Smooth muscle cell (in vitro differentiated cells): ENCODE measurements around the gene WDR35. TPM values are rescaled to one million over a fixed set of nuclear protein-coding genes. Genes with fewer than 3 reads are reported as not detected.

Experiments used
- DNase-seq: peaks from one replicate; lab custom pipeline; 2025; ENCODE audit not compliant: unreplicated experiment; lab: John Stamatoyannopoulos, UW
- H2AFZ ChIP-seq: fragments of 200-600 bp; sonication (generic); 2 replicates; pipeline ENCODE4 v1.6.0; 2016; ENCODE audit warnings: antibody characterized with exemption, low read depth, mild to moderate bottlenecking
- H3F3A ChIP-seq: fragments of 200-600 bp; sonication (generic); 2 replicates; pipeline ENCODE4 v1.6.0; 2017; ENCODE audit warnings: antibody characterized with exemption, low read depth
- H3K27ac ChIP-seq: fragments of 200-600 bp; sonication (generic); 2 replicates; pipeline ENCODE4 v1.5.1; 2016; ENCODE audit warnings: low read depth, mild to moderate bottlenecking
- H3K27me3 ChIP-seq: fragments of 200-600 bp; sonication (generic); 2 replicates; pipeline ENCODE4 v1.6.1; 2016; ENCODE audit warnings: low read depth, mild to moderate bottlenecking
- H3K36me3 ChIP-seq: fragments of 200-600 bp; sonication (generic); 2 replicates; pipeline ENCODE4 v1.5.1; 2016; ENCODE audit warnings: low read depth
- H3K4me1 ChIP-seq: fragments of 200-600 bp; sonication (generic); 2 replicates; pipeline ENCODE4 v1.5.1; 2016; ENCODE audit warnings: low read depth
- H3K4me2 ChIP-seq: fragments of 200-600 bp; sonication (generic); 2 replicates; pipeline ENCODE4 v1.6.0; 2016; ENCODE audit warnings: mild to moderate bottlenecking
- H3K4me3 ChIP-seq: fragments of 200-600 bp; sonication (generic); 2 replicates; pipeline ENCODE4 v1.5.1; 2016; ENCODE audit warnings: mild to moderate bottlenecking
- H3K79me2 ChIP-seq: fragments of 200-600 bp; sonication (generic); 2 replicates; pipeline ENCODE4 v1.6.0; 2016; ENCODE audit warnings: low read depth, mild to moderate bottlenecking
- H3K9ac ChIP-seq: fragments of 200-600 bp; sonication (generic); 2 replicates; pipeline ENCODE4 v1.6.0; 2016; ENCODE audit warnings: low read depth
- H3K9me3 ChIP-seq: fragments of 200-600 bp; sonication (generic); replicated peaks from 2 replicates; pipeline ENCODE4 v1.5.1; 2016; ENCODE audit warnings: low read depth
- H4K20me1 ChIP-seq: fragments of 200-600 bp; sonication (generic); 2 replicates; pipeline ENCODE4 v1.6.0; 2016; ENCODE audit warnings: low read depth
- WGBS: methylation state at CpG from one replicate; pipeline ENCODE4 v1.1.7; 2016; ENCODE audit warnings: low lambda C conversion rate; 5-methylcytosine and 5-hydroxymethylcytosine counted together
- polyA plus RNA-seq: library from polyadenylated mRNA; unstranded; fragments of >200 nt; fragmentation: Nextera tagmentation; extraction: Ambion mirVana; gene quantifications from 2 replicates; pipeline ENCODE4 v1.2.1, GENCODE V29; 2016
- total RNA-seq: library from RNA; depleted of rRNA; stranded (reverse); fragments of >200 nt; gene quantifications from 2 replicates; pipeline ENCODE4 v1.2.3, GENCODE V29; 2014
- TF ChIP-seq, protein P1 (sequence below): fragments of 200-600 bp; sonication (generic); IDR thresholded peaks from 2 replicates; pipeline ENCODE4 v1.5.1; 2017; ENCODE audit warnings: borderline replicate concordance, mild to moderate bottlenecking, antibody characterized with exemption; ENCODE audit not compliant: insufficient read depth, poor library complexity, severe bottlenecking

Gene WDR35
- total and polyA plus RNA-seq, 2 experiments from 2014 or later = 0.70 to 4.7 TPM

- TF ChIP-seq, protein P1, sequence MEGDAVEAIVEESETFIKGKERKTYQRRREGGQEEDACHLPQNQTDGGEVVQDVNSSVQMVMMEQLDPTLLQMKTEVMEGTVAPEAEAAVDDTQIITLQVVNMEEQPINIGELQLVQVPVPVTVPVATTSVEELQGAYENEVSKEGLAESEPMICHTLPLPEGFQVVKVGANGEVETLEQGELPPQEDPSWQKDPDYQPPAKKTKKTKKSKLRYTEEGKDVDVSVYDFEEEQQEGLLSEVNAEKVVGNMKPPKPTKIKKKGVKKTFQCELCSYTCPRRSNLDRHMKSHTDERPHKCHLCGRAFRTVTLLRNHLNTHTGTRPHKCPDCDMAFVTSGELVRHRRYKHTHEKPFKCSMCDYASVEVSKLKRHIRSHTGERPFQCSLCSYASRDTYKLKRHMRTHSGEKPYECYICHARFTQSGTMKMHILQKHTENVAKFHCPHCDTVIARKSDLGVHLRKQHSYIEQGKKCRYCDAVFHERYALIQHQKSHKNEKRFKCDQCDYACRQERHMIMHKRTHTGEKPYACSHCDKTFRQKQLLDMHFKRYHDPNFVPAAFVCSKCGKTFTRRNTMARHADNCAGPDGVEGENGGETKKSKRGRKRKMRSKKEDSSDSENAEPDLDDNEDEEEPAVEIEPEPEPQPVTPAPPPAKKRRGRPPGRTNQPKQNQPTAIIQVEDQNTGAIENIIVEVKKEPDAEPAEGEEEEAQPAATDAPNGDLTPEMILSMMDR = no peak
- no peaks in the 10 kb centered on the region for H3F3A ChIP-seq
- no peak overlapping the region for H3K4me3 ChIP-seq
- no peak overlapping the region for H2AFZ ChIP-seq
- H4K20me1 ChIP-seq = peaks cover 31% of the 10 kb centered on the region
- H3K4me2 ChIP-seq = no peak overlapping the region
- DNase-seq = no peak
- H3K36me3 ChIP-seq = no peaks in the 10 kb centered on the region
- 85% methylated on average over 3 of the region's 3 CpGs for WGBS
- H3K27me3 ChIP-seq = no peaks in the 10 kb centered on the region
- H3K9me3 ChIP-seq = no peaks in the 10 kb centered on the region
- no peak overlapping the region for H3K9ac ChIP-seq
- H3K27ac ChIP-seq = no peak overlapping the region
- no peaks in the 10 kb centered on the region for H3K4me1 ChIP-seq
- H3K79me2 ChIP-seq = peaks cover 5% of the 10 kb centered on the region
Observed at GRCh38 chr2:19890104-19890503, 99.8 kb downstream of the WDR35 start.

GRCh38 chr2:19888831-19889230 lies 101.1 kb downstream of the WDR35 start:
- Histone ChIP-seq H3K4me1 (no peaks in the 10 kb centered on the region), H3K27ac (no peak overlapping the region), H3K4me3 (no peak overlapping the region), H3K9ac (no peak overlapping the region), H3F3A (no peaks in the 10 kb centered on the region), H2AFZ (no peak overlapping the region), H3K9me3 (no peaks in the 10 kb centered on the region), H3K4me2 (no peak overlapping the region), H3K79me2 (no peaks in the 10 kb centered on the region), H3K27me3 (no peaks in the 10 kb centered on the region), H3K36me3 (no peaks in the 10 kb centered on the region), H4K20me1 (peaks cover 18% of the 10 kb centered on the region)
- TF ChIP-seq, protein P1 = no peak
- DNase-seq = no peak
- WGBS = 93% methylated on average over 4 of the region's 4 CpGs

GRCh38 chr2:19887510-19887909 lies 102.4 kb downstream of the WDR35 start:
- Histone ChIP-seq H3K27me3 (no peaks in the 10 kb centered on the region), H3K27ac (no peak overlapping the region), H3K9me3 (no peaks in the 10 kb centered on the region), H3K79me2 (no peaks in the 10 kb centered on the region), H2AFZ (no peak overlapping the region), H3K36me3 (no peaks in the 10 kb centered on the region), H3K4me1 (no peaks in the 10 kb centered on the region), H3K4me2 (no peak overlapping the region), H3K4me3 (no peak overlapping the region), H3F3A (no peaks in the 10 kb centered on the region), H3K9ac (no peak overlapping the region), H4K20me1 (peaks cover 6% of the 10 kb centered on the region)
- WGBS = 69% methylated on average over 7 of the region's 7 CpGs
- TF ChIP-seq, protein P1 = no peak
- no peak for DNase-seq

- Histone ChIP-seq H3K9ac (no peak overlapping the region), H4K20me1 (peaks cover under 1% of the 10 kb centered on the region), H3K4me2 (no peak overlapping the region), H2AFZ (no peak overlapping the region), H3K79me2 (no peaks in the 10 kb centered on the region), H3F3A (no peaks in the 10 kb centered on the region), H3K9me3 (no peaks in the 10 kb centered on the region), H3K4me1 (no peaks in the 10 kb centered on the region), H3K4me3 (no peak overlapping the region), H3K27me3 (no peaks in the 10 kb centered on the region), H3K36me3 (no peaks in the 10 kb centered on the region), H3K27ac (no peak overlapping the region)
- TF ChIP-seq, protein P1 = no peak
- WGBS = 74% methylated on average over 11 of the region's 11 CpGs
- DNase-seq = no peak
Observed at GRCh38 chr2:19886261-19886660, 103.6 kb downstream of the WDR35 start.
